A549 treated with DMSO at 1 μM for 4 hours (cell line): Measurements from ENCODE around the gene LACC1. TPM values are rescaled to one million over a fixed set of nuclear protein-coding genes. Genes with fewer than 3 reads are reported as not detected.

Experiments used
- total RNA-seq: library from RNA; stranded (reverse); fragments of 200-300 nt; extraction: Qiagen RNA extraction; gene quantifications from 5 replicates; pipeline ENCODE4 v1.2.3, GENCODE V29; 2022; ENCODE audit warnings: low read depth

Gene LACC1
- total RNA-seq: 2.6 to 3.8 TPM (median 3.1 TPM) in 5 replicates

DNA sequence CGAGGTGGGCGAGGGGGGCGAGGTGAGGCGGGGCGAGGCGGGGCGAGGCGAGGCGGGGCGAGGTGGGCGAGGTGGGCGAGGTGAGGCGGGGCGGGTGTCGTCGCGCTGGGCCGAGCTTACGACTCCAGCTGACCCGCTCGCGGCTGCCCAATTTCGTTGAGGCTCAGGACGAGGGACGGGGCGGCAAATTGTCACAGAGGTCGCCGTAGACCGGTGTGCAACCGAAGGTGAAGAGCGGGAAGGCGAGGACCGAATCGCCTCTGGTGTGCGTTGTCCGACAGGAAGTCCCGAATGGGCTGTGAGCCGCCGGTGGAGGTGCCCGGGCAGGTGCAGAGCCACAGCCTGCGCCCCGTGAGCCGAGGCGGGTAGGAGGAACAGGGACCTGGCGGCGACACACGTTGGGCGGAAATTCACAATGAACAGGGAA is at the start of gene LACC1:
TSS of gene LACC1 (plus strand) at position 150 of the 427 bp plus-strand sequence. CDS start 1,082 bp downstream, outside the sequence.

DNA sequence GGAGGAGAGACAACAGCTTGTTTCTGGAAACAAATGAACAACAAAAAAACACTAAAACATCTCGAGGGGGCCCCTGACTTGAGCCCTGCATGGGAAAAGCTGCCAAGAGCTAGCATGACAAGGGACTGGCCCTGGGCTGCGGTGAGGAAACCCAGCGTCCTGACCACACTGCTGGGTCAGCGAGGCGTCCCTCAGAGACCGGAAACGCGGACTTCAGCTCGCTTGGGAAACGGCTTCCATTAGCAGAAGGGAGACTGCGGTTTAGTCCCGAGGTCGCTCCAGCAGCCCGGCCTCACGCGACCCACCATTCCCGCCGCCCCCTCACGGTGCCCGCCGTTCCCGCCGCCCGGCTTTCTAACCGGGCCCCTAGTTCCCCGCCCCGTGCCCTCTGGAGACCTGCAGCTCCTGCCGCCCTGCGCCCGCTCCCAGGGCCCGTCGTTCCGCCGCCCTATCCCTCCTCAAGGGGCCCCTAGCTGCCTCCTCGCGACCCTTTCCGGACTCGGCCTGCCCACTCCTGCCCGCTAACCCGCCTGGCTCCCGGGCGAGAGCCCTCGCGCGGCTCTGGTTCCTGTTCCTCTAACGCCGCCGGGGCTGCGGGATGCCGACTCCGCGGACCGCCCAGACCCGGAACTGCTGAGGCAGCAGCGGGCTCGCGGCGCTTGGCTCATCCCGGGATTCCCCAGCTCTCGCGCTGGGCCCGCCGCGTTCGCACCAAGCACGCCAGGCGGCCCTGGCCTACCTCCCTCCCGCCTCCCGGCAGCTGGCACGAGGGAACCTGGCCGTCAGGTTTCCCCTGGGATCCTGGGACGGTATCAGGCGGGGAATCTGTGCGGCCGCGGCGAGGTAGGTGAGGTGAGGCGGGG is 581 bp upstream of the LACC1 start, which contains the start of gene CCDC122:
TSS of gene CCDC122 (minus strand) at position 849 of the 863 bp plus-strand sequence. CDS start 10,364 bp downstream, outside the sequence.

Other genes starting within 250 kb of the LACC1 start
- gene ENOX1, start 92.9 kb upstream of the LACC1 start, total RNA-seq: 0.53 to 0.91 TPM (median 0.70 TPM) in 5 replicates
- 1.7 to 3.6 TPM (median 2.4 TPM) in 5 replicates for gene CCDC122, start 164 bp upstream of the LACC1 start, total RNA-seq